OCI-LY1 (cell line): ENCODE data around the gene JAKMIP3.

Experiments
- CTCF ChIP-seq: fragments of 200-600 bp; sonication (generic), shearing (Covaris generic); IDR thresholded peaks from 2 replicates; pipeline ENCODE4 v1.5.1; 2017; ENCODE audit warnings: mild to moderate bottlenecking, antibody characterized with exemption, low read length, moderate library complexity, mixed read lengths
- EZH2 ChIP-seq: fragments of 200-600 bp; sonication (generic), shearing (Covaris generic); IDR thresholded peaks from 2 replicates; pipeline ENCODE4 v1.8.0; 2017; ENCODE audit warnings: borderline replicate concordance, mixed run types, mild to moderate bottlenecking, antibody characterized with exemption, low read length, moderate library complexity, mixed read lengths

- TF ChIP-seq CTCF (no peak), EZH2 (no peak)
Measured at GRCh38 chr10:132113766-132114365, 48.1 kb downstream of the JAKMIP3 start.
